ENCODE data around the gene HOXA2.

The HOXA2 gene

DNA sequence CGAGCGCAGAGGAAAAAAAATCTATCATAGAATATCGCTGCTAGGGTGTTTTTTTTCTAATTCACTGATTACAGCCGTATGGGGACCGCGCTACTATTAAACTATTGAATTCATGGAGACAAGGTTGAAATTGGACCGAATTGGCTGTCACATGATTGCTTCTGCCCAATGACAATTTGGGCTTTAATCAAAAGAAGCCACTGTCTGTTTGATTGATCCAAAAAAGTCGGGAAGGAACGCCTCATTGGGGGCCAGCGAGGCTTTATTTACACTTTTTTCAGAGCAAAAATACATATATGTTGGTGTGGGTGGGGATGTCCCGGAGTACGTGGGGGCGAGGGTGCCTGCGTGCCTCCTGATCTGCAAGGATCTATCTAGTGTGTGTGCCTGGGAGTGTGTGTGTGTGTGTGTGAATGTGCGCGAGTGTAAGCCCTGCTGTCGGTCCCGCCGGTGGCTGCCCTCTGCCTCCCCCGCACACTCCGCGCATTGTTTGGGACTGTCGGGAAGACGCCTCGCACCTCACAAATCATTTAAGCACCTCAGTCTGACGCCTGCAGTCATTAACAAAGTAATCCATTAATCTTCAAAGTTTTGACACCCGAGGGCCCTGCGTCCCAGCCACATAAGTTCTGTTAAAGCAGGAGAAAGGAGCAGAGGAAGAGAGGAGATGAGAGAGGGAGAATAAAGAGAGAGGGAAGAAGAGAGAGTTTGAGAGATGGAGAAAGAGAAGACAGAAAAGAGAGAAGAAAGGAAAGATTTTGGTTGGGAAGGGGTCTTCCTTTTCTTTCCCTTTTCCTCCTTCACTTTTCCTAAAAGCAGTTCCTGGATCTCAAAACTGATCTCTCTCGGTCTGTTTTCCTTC, at the start of gene HOXA2:
HOXA2 (minus strand) TSS at position 103 of the 862 bp plus-strand sequence. CDS start 183 bp downstream, outside the sequence.
- DNase-seq (ENCODE audit: low spot score), result no peak

DNA sequence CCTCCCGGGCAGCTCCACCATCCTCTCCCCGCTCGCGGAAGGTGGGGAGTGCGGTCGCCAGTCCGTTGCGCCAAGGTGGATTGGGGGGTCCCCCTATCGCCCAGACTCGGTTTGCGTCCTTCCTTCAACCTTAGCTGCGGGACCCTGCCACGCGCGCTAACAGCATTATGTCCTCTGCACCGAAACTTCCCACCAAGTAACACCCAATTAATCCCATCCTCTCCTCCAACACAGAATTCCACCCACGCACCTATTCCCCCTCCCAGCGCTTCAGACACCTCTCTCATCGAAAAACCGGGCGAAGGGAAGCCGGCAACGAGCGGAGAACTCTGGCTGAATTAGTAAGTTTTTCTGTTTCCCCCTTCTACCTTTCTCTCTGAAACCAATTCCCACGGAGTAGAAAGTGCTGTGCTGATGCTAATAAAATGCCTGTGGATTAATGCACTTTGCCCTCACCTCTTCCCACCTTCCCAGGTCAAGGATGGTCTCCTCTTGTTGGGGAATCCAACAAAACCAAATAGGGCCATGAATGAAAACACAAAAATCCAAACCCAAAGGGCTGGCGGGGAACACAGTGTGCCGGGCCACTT, 49.0 kb upstream of the HOXA2 start:
- no peak for DNase-seq (ENCODE audit: low spot score)

DNA sequence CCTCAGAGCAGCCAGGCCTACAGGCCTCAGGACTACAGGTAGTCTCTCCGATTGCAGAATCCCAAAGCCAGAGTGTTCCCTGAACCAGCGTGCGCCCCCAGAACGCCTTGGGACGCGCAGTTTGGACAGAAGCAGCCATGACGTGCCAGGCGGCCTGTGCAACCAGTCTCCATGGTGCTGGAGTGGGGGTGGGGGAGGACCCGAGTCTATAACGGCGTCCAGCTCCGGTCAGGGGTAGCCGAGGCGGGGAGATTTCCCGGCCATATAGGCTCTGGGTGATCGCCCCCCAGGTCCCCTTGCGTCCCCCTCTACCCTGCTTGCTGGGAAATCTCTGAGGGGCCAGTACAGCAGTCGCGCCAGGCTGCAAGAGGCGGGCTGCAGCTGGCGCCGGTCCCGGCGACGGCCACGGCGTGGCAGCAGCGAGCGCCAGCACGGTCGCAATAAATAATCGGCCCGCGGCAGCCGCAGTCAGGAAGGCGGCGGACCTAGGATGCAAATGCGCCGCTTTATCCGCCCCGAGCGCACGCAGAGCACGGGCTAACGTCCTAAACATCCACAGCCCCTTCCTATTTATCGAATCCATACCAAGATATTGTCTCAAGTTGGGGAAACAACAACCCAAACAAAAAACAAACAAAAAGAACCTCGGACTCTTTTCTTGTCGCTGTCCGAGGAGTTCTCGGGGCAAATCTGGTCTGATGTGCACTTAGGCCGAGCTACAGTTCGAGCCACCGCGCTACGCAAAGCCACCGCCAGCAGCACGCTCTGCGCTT, 48.3 kb upstream of the HOXA2 start:
- peak; percentile 88 for DNase-seq (ENCODE audit: low spot score)

DNA sequence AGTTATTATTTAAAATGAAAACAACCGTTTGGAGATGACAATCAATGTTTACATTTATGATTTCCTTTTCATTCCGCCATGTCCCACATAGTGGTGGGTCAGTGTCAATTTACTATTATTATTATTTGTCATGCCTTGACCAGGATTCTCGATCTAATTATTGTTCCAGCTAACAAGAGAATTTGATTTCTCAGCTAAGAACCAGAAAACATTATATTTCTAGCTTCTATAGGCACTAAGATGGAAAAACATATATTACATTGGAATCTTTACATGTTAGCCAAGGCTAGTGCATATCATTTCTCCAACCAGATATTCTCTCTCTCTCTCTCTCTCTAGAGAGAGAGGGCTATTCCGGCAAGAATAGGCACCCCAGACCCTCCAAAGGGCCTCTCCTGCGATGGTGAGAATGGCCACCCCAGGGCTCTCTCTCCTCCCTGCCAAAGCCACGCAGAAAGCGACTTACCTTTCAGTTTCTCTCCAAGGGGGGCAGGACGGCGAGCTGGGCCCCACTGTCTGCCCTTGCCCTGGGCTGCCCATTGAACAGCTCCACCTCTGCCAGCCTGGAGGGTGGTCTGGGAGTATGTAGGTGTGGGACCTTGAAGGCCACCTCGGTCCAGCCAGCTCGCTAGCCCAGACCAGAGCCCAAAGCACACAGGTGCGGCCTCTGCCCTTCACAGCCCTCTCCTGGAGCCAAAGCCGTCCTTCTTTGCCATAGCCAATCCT, 47.5 kb upstream of the HOXA2 start:
- no peak for DNase-seq (ENCODE audit: low spot score)

DNA sequence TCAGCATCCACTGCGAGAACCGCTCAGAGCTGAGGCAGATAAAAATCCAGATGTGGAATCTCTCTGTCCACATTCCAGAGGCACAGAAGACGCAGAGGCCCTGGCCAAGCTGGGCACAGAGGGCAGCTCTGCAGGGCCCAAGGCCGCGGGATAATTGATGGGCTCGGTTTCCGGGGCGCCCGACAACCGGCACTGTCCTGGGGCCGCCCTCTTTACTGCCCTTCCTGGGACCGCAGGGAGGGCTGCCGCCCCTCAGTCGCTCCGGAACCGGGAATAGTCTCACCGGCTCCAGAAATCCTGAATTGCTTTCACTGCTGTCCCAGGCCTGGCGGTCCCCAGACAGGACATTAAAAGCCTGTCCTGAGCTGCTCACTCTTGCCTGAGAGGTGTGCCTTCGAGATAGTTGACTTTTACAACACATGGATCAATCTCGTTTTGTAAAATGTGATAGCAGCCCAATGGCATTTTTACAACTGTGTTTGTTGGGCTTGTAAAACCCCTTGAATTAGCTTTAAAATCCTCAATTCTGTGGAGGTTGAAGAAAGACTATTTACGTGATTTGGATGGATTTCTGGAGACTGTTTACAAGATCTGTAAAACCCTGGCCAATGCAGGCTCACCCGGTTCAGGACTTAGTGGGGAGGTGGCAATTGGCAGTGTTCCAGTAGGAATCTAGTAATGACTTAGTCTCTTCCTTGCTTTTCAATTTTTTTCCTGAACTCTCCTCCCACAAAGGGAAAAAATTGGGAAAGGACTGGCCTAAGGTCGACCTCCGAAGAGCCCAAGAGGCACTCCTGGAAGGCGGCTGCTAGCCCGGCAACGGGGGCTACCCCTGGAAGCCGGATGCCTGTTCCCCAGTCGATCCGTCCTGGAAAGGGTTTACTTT, 46.5 kb upstream of the HOXA2 start:
- DNase-seq (ENCODE audit: low spot score), result no peak

DNA sequence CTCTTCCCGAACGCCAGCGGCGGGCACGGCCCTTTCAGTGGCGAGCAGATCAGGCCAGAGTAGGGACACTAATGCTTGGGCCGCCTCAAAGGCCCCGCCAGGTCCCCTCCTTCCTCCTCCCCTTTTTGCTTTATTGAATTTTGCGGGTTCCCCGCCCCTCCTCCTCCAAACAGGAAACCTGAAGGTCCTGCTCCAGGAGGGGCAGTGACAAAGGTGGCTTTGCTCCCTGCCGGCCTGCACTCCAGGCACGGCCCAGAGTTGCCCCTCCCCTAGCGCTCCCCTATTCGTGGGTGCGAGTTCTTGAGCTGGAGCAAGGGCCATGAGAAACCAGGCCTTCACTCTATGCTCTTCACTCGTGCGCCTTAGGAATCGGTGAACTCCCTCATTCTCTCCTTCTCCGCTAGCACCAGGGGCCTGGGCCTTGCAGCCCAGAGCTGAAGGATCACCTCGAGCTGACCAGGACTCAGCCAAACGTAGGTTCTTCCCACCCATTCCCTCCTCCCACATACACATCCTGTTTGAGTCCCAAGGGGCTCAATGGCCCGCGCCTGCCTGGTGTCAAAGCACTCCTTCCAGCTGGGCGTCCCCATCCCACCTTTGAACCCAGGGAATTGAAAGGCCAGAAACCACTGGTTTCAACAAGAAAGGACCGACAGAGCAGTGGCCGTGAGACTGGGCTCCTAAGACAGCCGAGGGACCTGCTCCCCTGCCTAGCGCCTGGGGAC, 45.7 kb upstream of the HOXA2 start:
- no peak for DNase-seq (ENCODE audit: low spot score)

DNA sequence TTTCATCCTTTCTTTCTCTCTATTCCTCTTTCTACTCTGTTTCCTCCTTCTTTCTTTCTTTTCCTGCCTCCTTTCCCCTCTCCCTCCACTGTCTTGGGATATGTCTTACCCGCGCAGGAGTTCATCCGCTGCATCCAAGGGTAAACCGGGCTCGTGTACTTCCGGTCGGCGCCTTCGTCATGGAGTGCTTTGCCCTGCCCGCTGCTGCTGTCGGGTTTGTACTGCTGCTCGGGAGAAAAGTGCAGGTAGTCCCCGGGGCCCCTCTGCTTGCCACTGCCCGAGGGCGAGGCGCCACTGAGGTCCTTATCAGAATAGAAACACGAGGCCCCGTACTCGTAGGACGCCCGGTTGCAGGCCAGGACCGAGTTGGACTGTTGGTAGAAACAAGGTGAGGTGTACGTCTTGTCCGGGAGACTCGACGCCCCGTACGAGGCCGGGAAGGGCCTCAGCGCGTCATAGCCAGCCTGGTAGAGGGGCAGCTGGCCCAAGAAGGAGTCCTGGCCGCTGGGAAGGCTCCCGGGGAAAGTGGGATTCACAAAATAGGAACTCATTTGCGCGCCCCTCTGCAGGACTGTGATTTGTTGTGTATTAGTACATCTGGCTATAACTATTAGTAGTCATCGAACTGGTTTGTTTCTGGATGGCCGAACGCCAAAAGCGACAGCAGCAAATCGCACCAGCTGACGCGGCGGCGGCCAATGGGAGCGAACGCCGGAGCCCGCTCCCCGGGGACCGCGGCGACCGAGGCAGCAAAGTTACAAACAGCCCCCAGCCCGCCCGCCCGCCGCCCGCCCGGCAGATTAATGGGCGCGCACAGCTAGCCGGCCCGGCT, 44.9 kb upstream of the HOXA2 start, which contains the start of gene HOXA6:
HOXA6 (minus strand) TSS at position 576 of the 832 bp plus-strand sequence; CDS start at position 551, 25 bp downstream.
- DNase-seq (ENCODE audit: low spot score), result no peak

DNA sequence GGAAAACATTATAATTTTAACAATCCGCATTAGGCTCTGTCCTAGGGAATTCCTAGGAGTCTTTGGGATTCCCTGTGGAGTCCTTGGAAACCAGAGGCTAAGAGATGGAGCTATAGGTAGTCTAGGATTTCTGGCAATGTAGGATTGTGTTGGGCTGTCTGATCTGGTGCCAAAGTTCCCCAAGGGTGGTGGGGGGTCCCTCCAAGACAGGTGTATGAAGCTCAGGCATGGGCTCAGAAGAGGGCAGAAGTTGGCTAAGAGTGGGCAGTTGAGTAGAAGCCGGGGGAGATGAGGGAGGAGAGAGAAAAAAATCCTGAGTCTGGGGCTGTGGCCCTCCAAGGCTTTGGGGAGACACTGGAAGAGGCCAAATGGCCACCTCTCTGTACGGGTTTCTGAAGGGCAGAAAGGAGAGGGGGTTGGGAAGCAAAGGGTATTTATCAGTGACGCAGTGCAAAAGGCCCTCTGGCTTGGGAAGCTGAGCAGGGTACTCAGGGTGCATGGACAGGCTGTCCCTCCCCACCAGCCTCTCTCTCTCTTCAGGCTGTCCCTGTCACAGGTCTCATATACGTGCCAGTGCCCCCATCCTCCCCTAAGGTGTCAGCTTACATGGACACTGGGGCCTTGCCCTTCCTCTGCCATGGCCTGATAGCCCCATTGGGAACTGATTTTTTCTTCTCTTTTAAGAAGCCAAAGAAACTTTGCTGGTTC, 44.2 kb upstream of the HOXA2 start:
- no peak for DNase-seq (ENCODE audit: low spot score)

DNA sequence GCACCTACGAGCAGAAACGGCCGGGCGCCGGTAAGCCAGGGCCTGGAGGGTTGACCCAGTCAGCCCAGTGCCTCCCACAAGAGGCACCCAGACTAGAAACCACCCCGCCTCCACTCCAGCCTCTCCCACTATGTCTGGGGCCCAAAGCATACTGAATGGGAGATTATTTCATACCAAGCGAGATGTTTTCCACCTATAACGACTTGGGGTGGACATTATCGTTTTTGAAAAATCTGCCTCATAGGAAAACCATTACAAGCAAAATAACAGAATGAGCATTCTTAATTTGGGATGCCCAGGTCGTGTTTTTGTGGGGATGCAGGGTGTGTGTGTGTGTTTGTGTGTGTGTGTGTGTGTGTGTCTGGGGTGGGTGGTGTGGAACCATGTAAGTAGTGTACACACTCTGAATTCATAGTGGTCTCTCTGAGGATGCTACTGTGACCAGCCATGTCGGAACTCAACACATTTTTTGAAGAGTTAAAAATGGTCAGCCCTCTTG, 43.5 kb upstream of the HOXA2 start:
- no peak for DNase-seq (ENCODE audit: low spot score)

DNA sequence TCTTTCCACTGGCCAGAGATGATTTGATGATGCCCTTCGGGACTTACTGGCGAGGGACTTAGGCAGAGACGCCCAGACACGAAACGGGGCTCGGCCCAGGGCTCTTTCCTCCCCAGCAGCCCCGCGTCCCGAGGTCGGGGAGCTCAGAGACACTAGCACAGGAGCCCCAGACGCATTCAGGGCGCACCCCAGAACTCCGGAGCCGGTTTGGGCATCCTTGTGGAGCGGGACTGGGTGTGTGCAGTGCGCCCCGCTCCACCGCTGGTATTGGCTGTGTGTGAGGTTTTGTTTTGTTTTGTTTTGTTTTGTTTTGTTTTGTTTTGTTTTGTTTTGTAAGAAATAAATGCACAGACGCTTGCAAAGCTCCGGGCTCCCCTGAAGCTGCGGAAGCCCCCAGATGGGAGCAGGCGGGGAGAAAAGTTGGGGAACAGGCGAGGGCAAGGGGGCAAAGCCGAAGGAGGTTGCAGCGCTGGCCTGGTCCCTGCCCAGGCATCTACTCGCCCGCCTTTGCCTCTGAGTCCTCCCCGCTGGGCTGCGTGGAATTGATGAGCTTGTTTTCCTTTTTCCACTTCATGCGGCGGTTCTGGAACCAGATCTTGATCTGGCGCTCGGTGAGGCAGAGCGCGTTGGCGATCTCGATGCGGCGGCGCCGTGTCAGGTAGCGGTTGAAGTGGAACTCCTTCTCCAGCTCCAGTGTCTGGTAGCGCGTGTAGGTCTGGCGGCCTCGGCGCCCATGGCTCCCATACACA, 42.9 kb upstream of the HOXA2 start:
- no peak for DNase-seq (ENCODE audit: low spot score)

DNA sequence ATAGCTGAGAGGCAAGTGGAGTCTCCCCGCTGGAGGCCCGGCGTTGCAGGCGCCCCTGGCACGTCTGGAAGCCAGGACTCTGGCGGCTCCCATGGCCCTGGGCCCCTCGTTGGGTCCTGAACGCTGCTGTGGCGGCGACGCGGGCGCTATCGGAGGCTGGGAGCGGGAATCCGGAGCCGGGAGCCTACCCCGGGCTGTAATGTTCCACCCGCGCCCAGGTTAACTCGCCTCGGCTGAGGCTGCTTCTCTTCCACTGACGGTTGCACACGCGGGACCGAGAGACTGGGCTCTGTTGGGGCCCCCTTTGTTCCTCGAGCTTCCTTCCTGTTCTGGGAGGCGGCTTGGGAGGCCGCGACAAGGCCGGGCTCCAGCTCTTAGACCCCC, 42.3 kb upstream of the HOXA2 start:
- no peak for DNase-seq (ENCODE audit: low spot score)

DNA sequence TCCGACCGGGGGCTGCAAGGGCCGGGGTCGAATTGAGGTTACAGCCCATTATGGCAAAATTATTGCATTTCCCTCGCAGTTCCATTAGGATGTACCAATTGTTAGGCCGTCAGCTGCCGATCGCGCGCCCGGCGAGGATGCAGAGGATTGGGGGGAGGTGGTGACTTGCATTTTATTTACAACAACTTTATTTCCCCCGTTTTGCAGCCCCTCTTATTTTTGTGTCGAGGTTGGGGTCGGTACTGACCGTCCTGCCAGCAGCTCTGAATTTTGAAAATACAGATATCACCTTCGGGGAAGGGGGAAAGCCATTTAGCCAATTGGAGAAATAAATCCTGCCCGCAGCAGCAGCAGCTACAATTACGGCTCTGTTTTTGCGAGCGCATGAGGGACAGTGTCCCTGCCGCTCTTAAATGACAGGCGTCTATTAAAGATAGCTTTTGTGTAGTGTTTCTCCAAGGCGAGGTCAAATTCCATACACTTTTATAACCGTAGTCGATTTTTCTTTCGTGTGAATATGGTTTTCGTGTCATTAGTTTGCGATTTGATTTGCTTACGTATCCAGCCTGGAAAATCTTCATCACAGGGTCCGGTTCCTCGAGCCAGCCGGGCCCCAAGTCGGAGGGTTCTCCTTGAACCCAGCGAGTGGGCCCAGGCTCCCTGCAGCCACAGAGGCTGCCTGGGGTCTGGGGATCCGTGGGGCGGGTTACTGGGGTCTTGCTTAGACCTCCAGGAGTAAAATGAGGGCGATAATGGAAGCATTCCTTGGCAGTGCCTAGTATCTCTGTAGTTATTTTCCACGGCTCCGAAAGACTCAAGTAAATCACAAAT, 41.7 kb upstream of the HOXA2 start:
- no peak for DNase-seq (ENCODE audit: low spot score)

DNA sequence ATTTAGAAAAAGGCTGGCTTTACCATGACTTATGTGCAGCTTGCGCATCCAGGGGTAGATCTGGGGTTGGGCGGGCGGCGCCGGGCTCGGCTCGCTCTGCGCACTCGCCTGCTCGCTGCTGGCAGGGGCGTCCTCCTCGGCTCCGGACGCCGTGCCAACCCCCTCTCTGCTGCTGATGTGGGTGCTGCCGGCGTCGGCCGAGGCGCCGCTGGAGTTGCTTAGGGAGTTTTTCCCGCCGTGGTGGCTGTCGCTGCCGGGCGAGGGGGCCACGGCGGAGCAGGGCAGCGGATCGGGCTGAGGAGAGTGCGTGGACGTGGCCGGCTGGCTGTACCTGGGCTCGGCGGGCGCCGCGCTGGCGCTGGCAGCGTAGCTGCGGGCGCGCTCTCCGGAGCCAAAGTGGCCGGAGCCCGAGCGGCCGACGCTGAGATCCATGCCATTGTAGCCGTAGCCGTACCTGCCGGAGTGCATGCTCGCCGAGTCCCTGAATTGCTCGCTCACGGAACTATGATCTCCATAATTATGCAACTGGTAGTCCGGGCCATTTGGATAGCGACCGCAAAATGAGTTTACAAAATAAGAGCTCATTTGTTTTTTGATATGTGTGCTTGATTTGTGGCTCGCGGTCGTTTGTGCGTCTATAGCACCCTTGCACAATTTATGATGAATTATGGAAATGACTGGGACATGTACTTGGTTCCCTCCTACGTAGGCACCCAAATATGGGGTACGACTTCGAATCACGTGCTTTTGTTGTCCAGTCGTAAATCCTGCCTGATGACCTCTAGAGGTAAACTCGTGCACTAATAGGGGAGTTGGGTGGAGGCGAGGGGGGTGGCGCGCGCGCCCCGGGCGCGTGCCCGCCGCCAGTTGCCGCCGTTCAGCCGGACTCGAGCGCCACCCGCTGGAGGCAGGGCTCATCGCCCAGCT, 40.8 kb upstream of the HOXA2 start, which contains the start of gene HOXA5:
HOXA5 (minus strand) TSS at position 659 of the 927 bp plus-strand sequence; CDS start at position 585, 74 bp downstream.
- DNase-seq (ENCODE audit: low spot score), result no peak

DNA sequence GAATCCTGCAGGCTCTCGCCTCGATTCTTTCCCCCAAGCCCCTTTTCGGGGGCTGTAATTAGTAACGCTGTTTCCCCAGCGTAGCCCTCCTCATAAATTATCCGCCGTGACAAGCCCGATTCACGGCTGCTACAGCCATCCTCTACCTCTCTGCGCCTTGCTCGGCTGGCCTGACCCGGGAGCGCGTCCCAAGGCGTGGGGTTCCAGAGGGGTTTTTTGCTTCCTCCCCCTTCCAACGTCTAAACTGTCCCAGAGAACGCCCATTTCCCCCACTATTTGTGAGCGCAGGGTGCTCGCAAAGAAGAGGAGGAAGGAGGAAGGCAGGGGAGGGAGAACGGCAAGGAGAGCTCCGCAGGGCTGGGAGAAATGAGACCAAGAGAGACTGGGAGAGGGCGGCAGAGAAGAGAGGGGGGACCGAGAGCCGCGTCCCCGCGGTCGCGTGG, 40.1 kb upstream of the HOXA2 start:
- DNase-seq (ENCODE audit: low spot score), result no peak

DNA sequence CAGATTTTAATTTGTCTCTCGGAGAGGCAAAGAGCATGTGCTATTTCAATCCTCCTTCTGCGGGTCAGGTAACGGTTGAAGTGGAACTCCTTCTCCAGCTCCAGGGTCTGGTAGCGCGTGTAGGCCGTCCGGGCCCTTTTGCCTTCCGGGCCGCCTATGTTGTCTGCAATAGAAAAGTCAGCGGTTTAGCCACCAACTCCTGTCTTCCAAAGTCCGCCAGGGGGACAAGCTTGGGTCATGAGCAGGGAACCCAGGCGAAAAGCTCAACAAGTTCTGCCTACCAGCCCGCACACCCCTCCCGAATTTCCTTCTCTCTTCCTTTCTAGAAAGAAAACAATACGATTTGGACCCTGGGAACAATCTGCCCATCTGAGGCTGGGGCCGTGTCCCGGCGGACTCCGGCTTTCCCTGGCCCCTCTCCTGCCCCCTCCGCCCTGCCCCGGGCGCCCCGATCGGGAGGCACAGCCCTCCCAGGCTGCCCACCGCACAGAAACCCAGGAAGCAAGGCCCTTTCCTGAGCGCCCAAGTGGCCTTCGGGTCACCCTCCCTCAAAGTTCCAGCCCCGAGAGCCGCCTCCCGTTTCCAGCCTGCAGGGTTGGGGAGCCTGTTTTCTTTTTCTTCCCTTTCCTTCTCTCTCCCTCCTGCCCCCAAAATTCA, 39.6 kb upstream of the HOXA2 start:
- no peak for DNase-seq (ENCODE audit: low spot score)

Data from germinal center (tissue), 1 donor.